GM23248 (cell line): ENCODE measurements around the gene LRRC55. TPM values are rescaled to one million over a fixed set of nuclear protein-coding genes. Genes with fewer than 3 reads are reported as not detected.

ENCODE experiments used
- DNase-seq: peaks from one replicate; pipeline ENCODE4 v3.0.0-alpha.2; 2015
- H2AFZ ChIP-seq: fragments of 200-600 bp; sonication (generic); 2 replicates; pipeline ENCODE4 v1.6.1; 2016; ENCODE audit warnings: antibody characterized with exemption
- H3F3A ChIP-seq: fragments of 200-600 bp; sonication (generic); 2 replicates; pipeline ENCODE4 v1.6.1; 2016; ENCODE audit warnings: mild to moderate bottlenecking, antibody characterized with exemption, mixed run types; ENCODE audit not compliant: insufficient read depth
- H3K27ac ChIP-seq: fragments of 200-600 bp; sonication (generic); 2 replicates; pipeline ENCODE4 v1.5.1; 2016; ENCODE audit warnings: mild to moderate bottlenecking
- H3K27me3 ChIP-seq: fragments of 200-600 bp; sonication (generic); replicated peaks from 2 replicates; pipeline ENCODE4 v1.6.1; 2016; ENCODE audit warnings: mild to moderate bottlenecking; ENCODE audit not compliant: insufficient read depth
- H3K36me3 ChIP-seq: fragments of 200-600 bp; sonication (generic); 2 replicates; pipeline ENCODE4 v1.6.1; 2016; ENCODE audit warnings: low read depth, mild to moderate bottlenecking
- H3K4me1 ChIP-seq: fragments of 200-600 bp; sonication (generic); 2 replicates; pipeline ENCODE4 v1.6.1; 2016; ENCODE audit warnings: mild to moderate bottlenecking; ENCODE audit not compliant: insufficient read depth
- H3K4me2 ChIP-seq: fragments of 200-600 bp; sonication (generic); one replicate; pipeline ENCODE4 v1.6.1; 2016; ENCODE audit warnings: mild to moderate bottlenecking; ENCODE audit not compliant: unreplicated experiment
- H3K4me3 ChIP-seq: fragments of 200-600 bp; sonication (generic); 2 replicates; pipeline ENCODE4 v1.5.1; 2016; ENCODE audit warnings: mild to moderate bottlenecking
- H3K79me2 ChIP-seq: fragments of 200-600 bp; sonication (generic); 2 replicates; pipeline ENCODE4 v1.6.1; 2016; ENCODE audit warnings: mild to moderate bottlenecking; ENCODE audit not compliant: insufficient read depth
- H3K9ac ChIP-seq: fragments of 200-600 bp; sonication (generic); 2 replicates; pipeline ENCODE4 v1.6.1; 2016; ENCODE audit warnings: mild to moderate bottlenecking
- H3K9me2 ChIP-seq: fragments of 200-600 bp; sonication (generic); 2 replicates; pipeline ENCODE4 v1.6.1; 2016; ENCODE audit warnings: mixed run types, mild to moderate bottlenecking, moderate library complexity; ENCODE audit not compliant: insufficient read depth
- H3K9me3 ChIP-seq: fragments of 200-600 bp; sonication (generic); one replicate; pipeline ENCODE4 v1.6.1; 2017; ENCODE audit warnings: low read depth
- H4K20me1 ChIP-seq: fragments of 200-600 bp; sonication (generic); 2 replicates; pipeline ENCODE4 v1.6.0; 2016; ENCODE audit not compliant: insufficient read depth
- EZH2 ChIP-seq: fragments of 200-600 bp; sonication (generic); IDR thresholded peaks from 2 replicates; pipeline ENCODE4 v1.6.1; 2018; ENCODE audit warnings: antibody characterized with exemption, mild to moderate bottlenecking; ENCODE audit not compliant: insufficient read depth, poor library complexity, severe bottlenecking
- EZH2phosphoT487 ChIP-seq: fragments of 200-600 bp; sonication (generic); IDR thresholded peaks from 2 replicates; pipeline ENCODE4 v1.6.1; 2018; ENCODE audit warnings: antibody characterized with exemption, moderate library complexity, mild to moderate bottlenecking, low read depth; ENCODE audit not compliant: insufficient read depth
- WGBS, 2 experiments: methylation state at CpG; one replicate each; pipeline ENCODE4 v1.1.6; 2015 to 2017; ENCODE audit warnings: low lambda C conversion rate in 2 of 2, low coverage in 1 of 2; ENCODE audit errors: missing lambda C conversion rate in 2 of 2; 5-methylcytosine and 5-hydroxymethylcytosine counted together
- in situ Hi-C: fragments of 300-500 bp; cut with MboI; formaldehyde crosslinking; loops from 2 replicates; pipeline ENCODE4 v1.15.0; 2020
- polyA plus RNA-seq: library from polyadenylated mRNA; unstranded; fragments of >200 nt; fragmentation: Nextera tagmentation; extraction: Ambion mirVana; gene quantifications from 2 replicates; pipeline ENCODE4 v1.2.1, GENCODE V29; 2016
- total RNA-seq: library from RNA; depleted of rRNA; stranded (reverse); fragments of >200 nt; shearing (Covaris generic); gene quantifications from 2 replicates; pipeline ENCODE4 v1.2.3, GENCODE V29; 2014

LRRC55 gene
- total and polyA plus RNA-seq, 2 experiments from 2014 or later, result not detected

DNA sequence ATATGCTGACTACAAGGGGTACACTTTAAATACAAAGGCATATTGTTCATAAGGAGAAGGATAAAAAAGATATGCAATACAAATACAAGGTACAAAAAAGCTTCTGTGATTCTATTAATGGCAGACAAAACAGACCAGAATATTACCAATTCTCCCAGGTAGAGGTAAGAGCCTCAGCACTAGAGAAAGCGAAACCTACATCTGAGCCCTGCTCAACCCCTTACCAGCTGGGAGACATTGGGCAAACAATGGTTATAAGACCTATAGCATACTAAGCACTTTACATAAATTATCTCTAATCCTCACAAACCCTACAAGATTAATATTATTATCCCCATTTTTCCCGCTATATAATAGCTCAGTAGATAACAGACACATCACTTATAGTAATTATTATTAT is 41.2 kb upstream of the LRRC55 start:
- H3K9me3 ChIP-seq, result no peaks in the 10 kb centered on the region
- H2AFZ ChIP-seq, result no peak overlapping the region
- H3K27ac ChIP-seq, result no peak overlapping the region
- H3K9ac ChIP-seq, result no peak overlapping the region
- in situ Hi-C loops, result no loop called here
- no peaks in the 10 kb centered on the region for H3F3A ChIP-seq
- H3K27me3 ChIP-seq, result peaks cover 9% of the 10 kb centered on the region
- H3K36me3 ChIP-seq, result no peaks in the 10 kb centered on the region
- H3K4me2 ChIP-seq, result no peak overlapping the region
- H3K4me3 ChIP-seq, result no peak overlapping the region
- H3K79me2 ChIP-seq, result no peaks in the 10 kb centered on the region
- H3K4me1 ChIP-seq, result no peaks in the 10 kb centered on the region
- no peak for TF ChIP-seq EZH2
- TF ChIP-seq EZH2phosphoT487, result no peak
- 18 to 21% methylated on average over 2 of the region's 2 CpGs for WGBS, 2 experiments
- H4K20me1 ChIP-seq, result no peaks in the 10 kb centered on the region
- H3K9me2 ChIP-seq, result no peaks in the 10 kb centered on the region
- no peak for DNase-seq

DNA sequence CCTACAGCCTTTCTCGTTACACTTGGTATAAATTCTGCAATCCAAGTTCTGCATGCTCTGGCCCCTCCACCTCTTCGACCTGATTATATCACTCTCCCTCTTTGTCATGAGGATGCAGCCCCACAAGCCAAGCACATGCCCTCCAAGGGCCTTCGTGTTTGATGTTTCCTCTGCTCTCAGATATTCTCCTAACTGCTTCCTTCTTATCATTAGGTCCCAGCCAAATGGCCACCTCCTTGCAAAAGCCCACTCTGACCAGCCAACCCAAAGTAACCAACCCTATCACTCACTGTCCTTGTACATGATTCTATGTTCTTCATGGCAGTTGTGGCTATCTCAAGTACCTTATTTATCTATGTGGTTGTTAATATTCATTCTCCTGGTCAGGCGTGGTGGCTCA is 38.3 kb upstream of the LRRC55 start:
- Histone ChIP-seq H3K4me1 (no peaks in the 10 kb centered on the region), H3K9me3 (no peaks in the 10 kb centered on the region), H3K9me2 (no peaks in the 10 kb centered on the region), H3K4me3 (no peak overlapping the region), H4K20me1 (no peaks in the 10 kb centered on the region), H3K79me2 (no peaks in the 10 kb centered on the region), H3K27ac (no peak overlapping the region), H3F3A (no peaks in the 10 kb centered on the region), H2AFZ (no peak overlapping the region), H3K9ac (no peak overlapping the region), H3K27me3 (peaks cover 3% of the 10 kb centered on the region), H3K4me2 (no peak overlapping the region), H3K36me3 (no peaks in the 10 kb centered on the region)
- TF ChIP-seq EZH2phosphoT487, result no peak
- TF ChIP-seq EZH2, result no peak
- DNase-seq, result no peak
- 54 to 61% methylated on average over 4 of the region's 4 CpGs for WGBS, 2 experiments
- in situ Hi-C loops, result no loop called here

DNA sequence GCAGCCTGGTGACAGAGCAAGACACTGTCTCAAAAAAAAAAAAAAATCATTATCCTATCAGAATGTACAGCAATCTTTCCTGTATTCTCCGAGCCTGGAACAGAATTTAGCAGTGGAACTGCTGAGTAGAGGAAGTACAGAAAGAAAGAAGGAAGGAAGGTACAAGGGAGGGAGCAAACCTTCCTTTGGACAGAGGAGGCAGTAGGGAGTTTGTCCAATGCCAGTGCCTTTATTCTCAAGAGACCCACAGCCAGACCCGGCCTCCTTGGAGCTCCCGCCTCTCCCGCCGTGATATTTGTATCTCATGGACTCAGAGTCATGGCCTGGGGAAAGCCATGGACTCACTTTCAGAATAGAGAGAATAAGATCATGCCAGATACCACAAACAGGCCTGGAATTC is 37.7 kb upstream of the LRRC55 start:
- in situ Hi-C loops, result no loop called here
- DNase-seq, result no peak
- no peak overlapping the region for H3K4me2 ChIP-seq
- no peak overlapping the region for H3K4me3 ChIP-seq
- no peak overlapping the region for H3K27ac ChIP-seq
- no peaks in the 10 kb centered on the region for H3K9me3 ChIP-seq
- peaks cover 3% of the 10 kb centered on the region for H3K27me3 ChIP-seq
- H4K20me1 ChIP-seq, result no peaks in the 10 kb centered on the region
- 62 to 65% methylated on average over 5 of the region's 5 CpGs for WGBS, 2 experiments
- H3K9ac ChIP-seq, result no peak overlapping the region
- TF ChIP-seq EZH2phosphoT487 (no peak), EZH2 (no peak)
- no peaks in the 10 kb centered on the region for H3K4me1 ChIP-seq
- no peaks in the 10 kb centered on the region for H3F3A ChIP-seq
- no peaks in the 10 kb centered on the region for H3K79me2 ChIP-seq
- H3K36me3 ChIP-seq, result no peaks in the 10 kb centered on the region
- no peak overlapping the region for H2AFZ ChIP-seq
- no peaks in the 10 kb centered on the region for H3K9me2 ChIP-seq

DNA sequence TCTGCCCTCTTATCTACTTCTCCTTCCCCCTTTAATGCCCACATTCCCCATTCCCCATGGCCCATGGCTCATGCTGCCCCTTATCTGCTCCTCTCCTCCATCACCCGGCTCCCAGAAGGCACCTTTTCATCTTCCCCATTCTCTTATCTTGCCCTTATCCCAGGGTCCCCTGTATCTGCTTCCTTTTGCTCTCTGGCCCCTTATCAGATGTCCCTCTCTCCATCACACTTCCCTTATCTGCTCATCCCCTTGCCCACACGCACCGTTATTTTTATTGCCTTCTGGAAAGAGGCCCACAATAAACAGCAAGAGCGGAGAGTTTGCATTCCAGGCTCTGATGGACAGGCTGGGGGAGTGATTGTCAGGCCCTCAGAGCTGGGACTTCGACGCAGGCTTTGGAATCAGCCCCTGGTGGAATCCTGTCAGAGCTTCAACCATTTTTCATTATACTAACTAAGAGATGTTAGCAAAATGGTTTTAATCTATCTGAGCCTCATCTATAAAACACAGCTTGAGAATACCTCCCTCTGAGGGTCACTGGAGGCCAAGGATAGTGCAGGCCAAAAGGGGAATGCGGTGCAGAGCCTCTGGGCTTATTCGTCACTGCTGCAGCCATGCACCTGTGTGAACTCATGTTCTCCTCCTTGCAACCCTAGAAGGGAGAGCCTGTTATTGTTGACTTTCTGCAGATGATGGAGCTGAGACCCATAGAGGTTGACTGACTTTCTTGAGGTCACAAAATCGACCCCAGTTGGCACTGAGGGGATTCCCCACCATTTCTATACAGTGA is 37.0 kb upstream of the LRRC55 start:
- H3K9ac ChIP-seq, result no peak overlapping the region
- H3K79me2 ChIP-seq, result no peaks in the 10 kb centered on the region
- H4K20me1 ChIP-seq, result no peaks in the 10 kb centered on the region
- H3K27ac ChIP-seq, result no peak overlapping the region
- no peaks in the 10 kb centered on the region for H3K9me3 ChIP-seq
- peaks cover 3% of the 10 kb centered on the region for H3K27me3 ChIP-seq
- TF ChIP-seq EZH2phosphoT487 (no peak), EZH2 (no peak)
- WGBS, 2 experiments, result 25 to 29% methylated on average over 9 of the region's 9 CpGs
- H3K4me1 ChIP-seq, result no peaks in the 10 kb centered on the region
- H2AFZ ChIP-seq, result no peak overlapping the region
- H3F3A ChIP-seq, result no peaks in the 10 kb centered on the region
- H3K4me3 ChIP-seq, result no peak overlapping the region
- H3K9me2 ChIP-seq, result no peaks in the 10 kb centered on the region
- H3K36me3 ChIP-seq, result no peaks in the 10 kb centered on the region
- in situ Hi-C loops, result no loop called here
- DNase-seq, result no peak
- no peak overlapping the region for H3K4me2 ChIP-seq

DNA sequence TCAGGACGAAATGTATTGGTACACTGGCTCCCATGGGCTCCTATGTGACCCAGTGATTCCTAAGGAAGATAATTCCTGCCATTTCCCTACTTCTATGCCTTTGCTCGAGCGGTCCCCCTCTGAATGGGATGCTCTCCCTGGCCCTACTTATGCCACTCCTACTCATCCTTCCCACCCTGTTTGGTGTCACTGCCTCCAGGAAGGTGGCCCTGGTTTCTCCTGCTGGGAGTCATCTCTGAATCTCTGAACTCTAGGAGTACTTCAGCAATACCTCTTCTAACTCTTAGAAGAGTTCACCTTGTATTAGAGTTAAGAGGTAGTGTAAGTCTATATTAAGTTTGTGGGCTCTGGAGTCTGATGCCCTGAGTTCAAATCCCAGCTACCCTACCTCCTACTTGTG is 35.5 kb upstream of the LRRC55 start:
- in situ Hi-C loops, result no loop called here
- Histone ChIP-seq H3K27ac (no peak overlapping the region), H3K9ac (no peak overlapping the region), H3K4me1 (no peaks in the 10 kb centered on the region), H3K9me2 (no peaks in the 10 kb centered on the region), H3K4me3 (no peak overlapping the region), H2AFZ (no peak overlapping the region), H3K36me3 (no peaks in the 10 kb centered on the region), H3K9me3 (no peaks in the 10 kb centered on the region), H3K4me2 (no peak overlapping the region), H3K79me2 (no peaks in the 10 kb centered on the region), H3K27me3 (peaks cover 3% of the 10 kb centered on the region), H4K20me1 (no peaks in the 10 kb centered on the region), H3F3A (no peaks in the 10 kb centered on the region)
- 33 to 51% methylated on average over 3 of the region's 3 CpGs for whole genome bisulfite sequencing, 2 experiments
- DNase-seq, result no peak
- TF ChIP-seq EZH2, result no peak
- no peak for TF ChIP-seq EZH2phosphoT487
